Spleen (tissue), 7 donors: ENCODE measurements around the gene HPCAL1.

Source experiments
- CTCF ChIP-seq, 11 experiments: fragments of 200-600 bp in 7 of 11; fragments of 450-650 bp in 4 of 11; sonication (generic) in 4 of 11; IDR thresholded peaks in 8 of 11; conservative IDR thresholded peaks in 3 of 11; 1 replicate in 7 of 11; 2 replicates in 4 of 11; pipeline versions ENCODE4 v1.4.0 to v1.8.0; 2016 to 2021; ENCODE audit warnings: antibody characterized with exemption in 11 of 11, inconsistent platforms in 4 of 11, mild to moderate bottlenecking in 1 of 11
- POLR2A ChIP-seq, 3 donors: fragments of 450-650 bp; IDR thresholded peaks; one replicate each; pipeline ENCODE4 v1.5.1; 2017; ENCODE audit warnings: antibody characterized with exemption in 3 of 3, mild to moderate bottlenecking in 1 of 3
- POLR2AphosphoS5 ChIP-seq, 3 donors: sonication (generic); formaldehyde crosslinking; IDR thresholded peaks; one replicate each; pipeline ENCODE4 v1.5.1; 2017; ENCODE audit warnings: antibody characterized with exemption in 3 of 3
- donor health status: DM: no; HTN: no; CAD: no; lungs with moderate emphysema.
- donor health status: DM: no; HTN: no; CAD: no.
- donor health status: DM: no; HTN: no; CAD: no.

- TF ChIP-seq CTCF (IDR thresholded peaks at IDR 0.05 in 8 of 11, conservative IDR thresholded peaks at IDR 0.05 in 3 of 11) (no peak), POLR2A (IDR thresholded peaks at IDR 0.05) (no peak), POLR2AphosphoS5 (IDR thresholded peaks at IDR 0.05) (peak in 1 of 3 donors; percentile 34)
Measured at GRCh38 chr2:10410001-10410822, 107.5 kb downstream of the HPCAL1 start.
